IPS-20b (cell line): ENCODE data around the gene USP20.
"Not testable (repeated sequence)": the region's sequence is repeated elsewhere in the genome, so short reads cannot be mapped to it uniquely, and the experiment has no call there.

Experiments used
- H3K27ac ChIP-seq: one replicate; pipeline ENCODE4 v1.5.1; 2013; ENCODE audit warnings: low read length
- H3K27me3 ChIP-seq: 2 replicates; pipeline ENCODE4 v1.6.1; 2013; ENCODE audit warnings: mild to moderate bottlenecking, low read length, inconsistent platforms; ENCODE audit not compliant: insufficient read depth
- H3K36me3 ChIP-seq: 2 replicates; pipeline ENCODE4 v1.6.1; 2013; ENCODE audit warnings: low read depth, mild to moderate bottlenecking, inconsistent platforms, low read length, moderate library complexity; ENCODE audit not compliant: insufficient read depth
- H3K4me1 ChIP-seq: 2 replicates; pipeline ENCODE4 v1.6.1; 2013; ENCODE audit warnings: mild to moderate bottlenecking, control low read depth, inconsistent platforms, low read length, moderate library complexity; ENCODE audit not compliant: insufficient read depth
- H3K4me3 ChIP-seq: 2 replicates; pipeline ENCODE4 v1.5.1; 2013; ENCODE audit warnings: mild to moderate bottlenecking, low read length, inconsistent platforms
- H3K9ac ChIP-seq: 2 replicates; pipeline ENCODE4 v1.6.1; 2013; ENCODE audit warnings: low read depth, mild to moderate bottlenecking, inconsistent platforms, low read length, moderate library complexity
- H3K9me3 ChIP-seq: 2 replicates; pipeline ENCODE4 v1.6.1; 2013; ENCODE audit warnings: mild to moderate bottlenecking, low read depth, low read length, inconsistent platforms; ENCODE audit not compliant: insufficient read depth

Gene USP20

GRCh38 chr9:129835128-129835859, at the start of gene USP20, which contains the start of gene C9orf78:
TSS of gene USP20 (plus strand) at chr9:129835458. CDS start at chr9:129852556, 17,098 bp downstream.
TSS of gene C9orf78 (minus strand) at chr9:129835275. CDS start at chr9:129835221, 54 bp downstream.
- peak within 1 kb of the TSS; percentile 88 for H3K4me3 ChIP-seq
- peaks cover 29% of the 10 kb centered on the region for H3K36me3 ChIP-seq
- H3K4me1 ChIP-seq = peaks cover 17% of the 10 kb centered on the region; the same call in 1 of the 2 replicates
- H3K27ac ChIP-seq = no peak within 1 kb of the TSS
- no peaks in the 10 kb centered on the region for H3K9me3 ChIP-seq
- H3K9ac ChIP-seq = peak within 1 kb of the TSS; percentile 77; the same call in 1 of the 2 replicates
- no peaks in the 10 kb centered on the region for H3K27me3 ChIP-seq

GRCh38 chr9:129785866-129786265, 49.4 kb upstream of the USP20 start:
- no peaks in the 10 kb centered on the region for H3K27me3 ChIP-seq
- no peak overlapping the region for H3K9ac ChIP-seq
- H3K4me3 ChIP-seq = no peak overlapping the region
- H3K36me3 ChIP-seq = no peaks in the 10 kb centered on the region
- H3K27ac ChIP-seq = no peak overlapping the region
- H3K4me1 ChIP-seq = no peaks in the 10 kb centered on the region
- H3K9me3 ChIP-seq = no peaks in the 10 kb centered on the region

- Histone ChIP-seq H3K9ac (no peak overlapping the region), H3K4me3 (no peak overlapping the region), H3K9me3 (no peaks in the 10 kb centered on the region), H3K27me3 (no peaks in the 10 kb centered on the region), H3K4me1 (no peaks in the 10 kb centered on the region), H3K36me3 (no peaks in the 10 kb centered on the region), H3K27ac (no peak overlapping the region)
Measured at GRCh38 chr9:129786481-129786880, 48.8 kb upstream of the USP20 start.

- Histone ChIP-seq H3K27me3 (no peaks in the 10 kb centered on the region), H3K9me3 (no peaks in the 10 kb centered on the region), H3K4me3 (no peak overlapping the region), H3K27ac (no peak overlapping the region), H3K36me3 (no peaks in the 10 kb centered on the region), H3K4me1 (no peaks in the 10 kb centered on the region), H3K9ac (no peak overlapping the region)
Measured at GRCh38 chr9:129794549-129794948, 40.7 kb upstream of the USP20 start.

- not testable (repeated sequence) for H3K9me3 ChIP-seq, H3K36me3 ChIP-seq, H3K4me3 ChIP-seq, H3K9ac ChIP-seq, H3K27ac ChIP-seq, H3K4me1 ChIP-seq, H3K27me3 ChIP-seq
Measured at GRCh38 chr9:129796029-129796428, 39.2 kb upstream of the USP20 start.

- no peaks in the 10 kb centered on the region for H3K9me3 ChIP-seq
- no peaks in the 10 kb centered on the region for H3K36me3 ChIP-seq
- peaks cover 2% of the 10 kb centered on the region; the same call in 1 of the 2 replicates for H3K4me1 ChIP-seq
- no peak overlapping the region for H3K27ac ChIP-seq
- H3K4me3 ChIP-seq = no peak overlapping the region
- no peaks in the 10 kb centered on the region for H3K27me3 ChIP-seq
- no peak overlapping the region for H3K9ac ChIP-seq
Measured at GRCh38 chr9:129798973-129799372, 36.3 kb upstream of the USP20 start.

GRCh38 chr9:129801504-129801903, 33.8 kb upstream of the USP20 start:
- no peak overlapping the region for H3K9ac ChIP-seq
- no peaks in the 10 kb centered on the region for H3K9me3 ChIP-seq
- H3K36me3 ChIP-seq = peaks cover 10% of the 10 kb centered on the region
- no peaks in the 10 kb centered on the region for H3K27me3 ChIP-seq
- H3K27ac ChIP-seq = no peak overlapping the region
- H3K4me3 ChIP-seq = no peak overlapping the region
- peaks cover 4% of the 10 kb centered on the region; the same call in 1 of the 2 replicates for H3K4me1 ChIP-seq

- no peaks in the 10 kb centered on the region for H3K9me3 ChIP-seq
- H3K36me3 ChIP-seq = peaks cover 16% of the 10 kb centered on the region
- H3K4me1 ChIP-seq = peaks cover 4% of the 10 kb centered on the region; the same call in 1 of the 2 replicates
- peak within 1 kb of the TSS; percentile 63; the same call in 1 of the 2 replicates for H3K9ac ChIP-seq
- H3K27ac ChIP-seq = no peak within 1 kb of the TSS
- no peaks in the 10 kb centered on the region for H3K27me3 ChIP-seq
- peak within 1 kb of the TSS; percentile 80 for H3K4me3 ChIP-seq
Measured at GRCh38 chr9:129802833-129803675, 32.2 kb upstream of the USP20 start, which contains the start of gene TOR1B. TSS of gene TOR1B (plus strand) at chr9:129803184. CDS start at chr9:129803213, 29 bp downstream.

- Histone ChIP-seq H3K4me3 (peak overlapping the region; percentile 80), H3K27ac (no peak overlapping the region), H3K9me3 (no peaks in the 10 kb centered on the region), H3K4me1 (peaks cover 4% of the 10 kb centered on the region; the same call in 1 of the 2 replicates), H3K27me3 (no peaks in the 10 kb centered on the region), H3K36me3 (peaks cover 16% of the 10 kb centered on the region), H3K9ac (peak overlapping the region; percentile 63; the same call in 1 of the 2 replicates)
Measured at GRCh38 chr9:129803676-129804060, 31.6 kb upstream of the USP20 start.

GRCh38 chr9:129806061-129806460, 29.2 kb upstream of the USP20 start:
- H3K9me3 ChIP-seq = no peaks in the 10 kb centered on the region
- H3K27me3 ChIP-seq = no peaks in the 10 kb centered on the region
- H3K4me1 ChIP-seq = peaks cover 4% of the 10 kb centered on the region; the same call in 1 of the 2 replicates
- H3K9ac ChIP-seq = no peak overlapping the region
- no peak overlapping the region for H3K4me3 ChIP-seq
- H3K27ac ChIP-seq = no peak overlapping the region
- H3K36me3 ChIP-seq = peaks cover 40% of the 10 kb centered on the region

- Histone ChIP-seq H3K27ac (no peak overlapping the region), H3K27me3 (no peaks in the 10 kb centered on the region), H3K4me3 (no peak overlapping the region), H3K36me3 (peaks cover 68% of the 10 kb centered on the region), H3K9me3 (no peaks in the 10 kb centered on the region), H3K4me1 (no peaks in the 10 kb centered on the region), H3K9ac (no peak overlapping the region)
Measured at GRCh38 chr9:129809346-129809745, 25.9 kb upstream of the USP20 start.
